HCT116 (cell line): Measurements from ENCODE around the gene MAP3K9. TPM values are rescaled to one million over a fixed set of nuclear protein-coding genes. Genes with fewer than 3 reads are reported as not detected.

ENCODE experiments used
- ATAC-seq: fragments of 200-7000 bp; cut with Tn5 transposase; 2 replicates; pipeline ENCODE4 v1.9.1; 2020; ENCODE audit warnings: mild to moderate bottlenecking, moderate library complexity
- BruUV-seq: library from RNA; stranded (reverse); fragments of 400-500 nt; replicated peaks from 2 replicates; lab custom pipeline; 2021; lab: Mats Ljungman, UMichigan
- CTCF ChIA-PET: fragments of 300-600 bp; sonication (Branson Sonifier 250); formaldehyde crosslinking; loops from one replicate; lab custom pipeline; 2021; ENCODE audit warnings: antibody characterized with exemption; lab: Charles Lee
- POLR2A ChIA-PET: fragments of 300-600, 350-600 bp; sonication (Branson Sonifier 250); formaldehyde crosslinking; loops from one replicate; lab custom pipeline; 2021; ENCODE audit warnings: antibody characterized with exemption; lab: Charles Lee
- RAD21 ChIA-PET, 2 experiments: fragments of 300-600 bp; sonication (Branson Sonifier 250); formaldehyde crosslinking; loops; one replicate each; lab custom pipeline; 2023; ENCODE audit warnings: low total read pairs in 2 of 2; ENCODE audit not compliant: uncharacterized antibody in 2 of 2, unreplicated experiment in 2 of 2, low non-redundant PET in 1 of 2; lab: Charles Lee
- DNase-seq: peaks from one replicate; pipeline ENCODE4 v3.0.0-alpha.2; 2010; ENCODE audit warnings: low read depth, low spot score
- H2AFZ ChIP-seq: fragments of 200-600 bp; shearing (Covaris generic), sonication (generic); 2 replicates; pipeline ENCODE4 v1.6.1; 2017; ENCODE audit warnings: low read depth, mixed run types, mixed read lengths, antibody characterized with exemption, low read length; ENCODE audit not compliant: poor library complexity, severe bottlenecking
- H3K27ac ChIP-seq: 2 replicates; pipeline ENCODE4 v1.5.1; 2012; ENCODE audit warnings: low read depth, low read length
- H3K27me3 ChIP-seq: fragments of 200-600 bp; sonication (generic); 2 replicates; pipeline ENCODE4 v1.6.1; 2016; ENCODE audit warnings: mixed run types, low read length, mixed read lengths; ENCODE audit not compliant: insufficient read depth
- H3K36me3 ChIP-seq, 2 experiments: fragments of 200-500 bp in 1 of 2; fragments of 200-600 bp in 1 of 2; sonication (Bioruptor generic) in 1 of 2; sonication (generic) in 1 of 2; 2 replicates each; pipeline versions ENCODE4 v1.5.1 to v1.6.1; 2014 to 2016; ENCODE audit warnings: low read length in 2 of 2, inconsistent platforms in 1 of 2, mixed read lengths in 1 of 2, mixed run types in 1 of 2; ENCODE audit not compliant: insufficient read depth in 2 of 2, control insufficient read depth in 1 of 2
- H3K4me1 ChIP-seq, 2 experiments: fragments of 200-600 bp in 1 of 2; sonication (generic) in 1 of 2; 2 replicates each; pipeline versions ENCODE4 v1.5.1 to v1.6.1; 2012 to 2017; ENCODE audit warnings: low read length in 2 of 2, inconsistent platforms in 1 of 2, mild to moderate bottlenecking in 1 of 2, mixed read lengths in 1 of 2, mixed run types in 1 of 2, moderate library complexity in 1 of 2; ENCODE audit not compliant: insufficient read depth in 2 of 2, control insufficient read depth in 1 of 2
- H3K4me2 ChIP-seq: fragments of 200-600 bp; sonication (generic); 2 replicates; pipeline ENCODE4 v1.6.1; 2017; ENCODE audit warnings: mixed run types, low read length, mixed read lengths
- H3K4me3 ChIP-seq, 2 experiments: fragments of 200-600 bp in 1 of 2; sonication (generic) in 1 of 2; replicated peaks in 1 of 2; 2 replicates each; pipeline ENCODE4 v1.5.1; 2011 to 2016; ENCODE audit warnings: low read length in 2 of 2, control low read depth in 1 of 2, low read depth in 1 of 2, mild to moderate bottlenecking in 1 of 2, mixed read lengths in 1 of 2, mixed run types in 1 of 2
- H3K79me2 ChIP-seq: fragments of 200-600 bp; sonication (generic); 2 replicates; pipeline ENCODE4 v1.6.1; 2017; ENCODE audit warnings: mild to moderate bottlenecking, mixed run types, low read length, moderate library complexity, mixed read lengths; ENCODE audit not compliant: insufficient read depth
- H3K9ac ChIP-seq: fragments of 200-600 bp; sonication (generic); 2 replicates; pipeline ENCODE4 v1.6.1; 2016; ENCODE audit warnings: low read length, mixed read lengths
- H3K9me2 ChIP-seq: fragments of 200-600 bp; sonication (generic), shearing (Covaris generic); 2 replicates; pipeline ENCODE4 v1.6.1; 2017; ENCODE audit warnings: mixed run types, mild to moderate bottlenecking, moderate library complexity; ENCODE audit not compliant: insufficient read depth
- H3K9me3 ChIP-seq, 2 experiments: fragments of 200-500 bp in 1 of 2; fragments of 200-600 bp in 1 of 2; sonication (Bioruptor generic) in 1 of 2; sonication (generic) in 1 of 2; 2 replicates each; pipeline ENCODE4 v1.6.1; 2014 to 2017; ENCODE audit warnings: low read length in 2 of 2, mixed read lengths in 2 of 2, inconsistent platforms in 1 of 2, low read depth in 1 of 2, mild to moderate bottlenecking in 1 of 2, mixed run types in 1 of 2, moderate library complexity in 1 of 2; ENCODE audit not compliant: control insufficient read depth in 1 of 2, insufficient read depth in 1 of 2
- H4K20me1 ChIP-seq: fragments of 200-600 bp; sonication (generic), shearing (Covaris generic); 2 replicates; pipeline ENCODE4 v1.6.1; 2017; ENCODE audit warnings: mixed run types, mild to moderate bottlenecking, moderate library complexity; ENCODE audit not compliant: insufficient read depth
- JUND ChIP-seq: IDR thresholded peaks from 2 replicates; pipeline ENCODE4 v1.6.1; 2012
- POLR2AphosphoS5 ChIP-seq: IDR thresholded peaks from 2 replicates; pipeline ENCODE4 v1.6.1; 2011; ENCODE audit warnings: mild to moderate bottlenecking, low read depth, low read length, moderate library complexity
- RAD21 ChIP-seq: IDR thresholded peaks from 2 replicates; pipeline ENCODE4 v1.6.1; 2012; ENCODE audit warnings: low read depth, mild to moderate bottlenecking
- REST ChIP-seq: IDR thresholded peaks from 2 replicates; pipeline ENCODE4 v1.6.1; 2012; ENCODE audit warnings: low read depth
- SIN3A ChIP-seq: IDR thresholded peaks from 2 replicates; pipeline ENCODE4 v1.6.1; 2012; ENCODE audit warnings: low read depth
- YY1 ChIP-seq: IDR thresholded peaks from 2 replicates; pipeline ENCODE4 v1.6.1; 2011; ENCODE audit warnings: low read length, low read depth, moderate library complexity, mild to moderate bottlenecking; ENCODE audit not compliant: insufficient replicate concordance; ENCODE audit errors: extremely low read depth
- ZBTB33 ChIP-seq: IDR thresholded peaks from 2 replicates; pipeline ENCODE4 v1.6.1; 2011; ENCODE audit warnings: mild to moderate bottlenecking, low read length, moderate library complexity; ENCODE audit not compliant: insufficient replicate concordance; ENCODE audit errors: extremely low read depth
- intact Hi-C: fragments of 100-400 bp; cut with micrococcal nuclease; formaldehyde crosslinking; loops from 2 replicates; pipeline ENCODE4 v1.10.0; 2022
- total RNA-seq: library from RNA; stranded (reverse); gene quantifications from one replicate; pipeline ENCODE4 v1.2.1, GENCODE V29; 2021; ENCODE audit not compliant: unreplicated experiment
- TF ChIP-seq, protein P1 (sequence below), 3 experiments: fragments of 200-600 bp in 1 of 3; sonication (generic) in 1 of 3; IDR thresholded peaks in 2 of 3; conservative IDR thresholded peaks in 1 of 3; 2 replicates each; pipeline ENCODE4 v1.5.1; 2012 to 2017; ENCODE audit warnings: low read depth in 2 of 3, low read length in 2 of 3, antibody characterized with exemption in 1 of 3, borderline replicate concordance in 1 of 3, control low read depth in 1 of 3, mild to moderate bottlenecking in 1 of 3, mixed read lengths in 1 of 3, mixed run types in 1 of 3, moderate library complexity in 1 of 3; ENCODE audit not compliant: insufficient read depth in 1 of 3
- TF ChIP-seq, protein P2 (sequence below): IDR thresholded peaks from 2 replicates; pipeline ENCODE4 v1.6.1; 2012

Gene MAP3K9
- total RNA-seq, 1 experiment from 2014 or later = 11.7 TPM

- Histone ChIP-seq H3K27ac (no peak overlapping the region), H3K4me3 (no peak overlapping the region), H3K9ac (no peak overlapping the region), H3K4me1 (no peaks in the 10 kb centered on the region), H3K9me3 (no peaks in the 10 kb centered on the region), H3K27me3 (no peaks in the 10 kb centered on the region), H2AFZ (no peak overlapping the region), H3K9me2 (no peaks in the 10 kb centered on the region), H4K20me1 (no peaks in the 10 kb centered on the region), H3K4me2 (no peak overlapping the region), H3K36me3 (peaks cover 0 to 8% of the 10 kb centered on the region in 2 experiments; a peak in 1 of 4 replicates), H3K79me2 (peaks cover 36% of the 10 kb centered on the region)
- ChIA-PET RAD21 (no interaction called here), POLR2A (no interaction called here), CTCF (no interaction called here)
- intact Hi-C loops = no loop called here
- TF ChIP-seq RAD21 (no peak), ZBTB33 (no peak), POLR2AphosphoS5 (no peak), YY1 (no peak), SIN3A (no peak), REST (no peak), JUND (no peak)
- TF ChIP-seq, protein P1, sequence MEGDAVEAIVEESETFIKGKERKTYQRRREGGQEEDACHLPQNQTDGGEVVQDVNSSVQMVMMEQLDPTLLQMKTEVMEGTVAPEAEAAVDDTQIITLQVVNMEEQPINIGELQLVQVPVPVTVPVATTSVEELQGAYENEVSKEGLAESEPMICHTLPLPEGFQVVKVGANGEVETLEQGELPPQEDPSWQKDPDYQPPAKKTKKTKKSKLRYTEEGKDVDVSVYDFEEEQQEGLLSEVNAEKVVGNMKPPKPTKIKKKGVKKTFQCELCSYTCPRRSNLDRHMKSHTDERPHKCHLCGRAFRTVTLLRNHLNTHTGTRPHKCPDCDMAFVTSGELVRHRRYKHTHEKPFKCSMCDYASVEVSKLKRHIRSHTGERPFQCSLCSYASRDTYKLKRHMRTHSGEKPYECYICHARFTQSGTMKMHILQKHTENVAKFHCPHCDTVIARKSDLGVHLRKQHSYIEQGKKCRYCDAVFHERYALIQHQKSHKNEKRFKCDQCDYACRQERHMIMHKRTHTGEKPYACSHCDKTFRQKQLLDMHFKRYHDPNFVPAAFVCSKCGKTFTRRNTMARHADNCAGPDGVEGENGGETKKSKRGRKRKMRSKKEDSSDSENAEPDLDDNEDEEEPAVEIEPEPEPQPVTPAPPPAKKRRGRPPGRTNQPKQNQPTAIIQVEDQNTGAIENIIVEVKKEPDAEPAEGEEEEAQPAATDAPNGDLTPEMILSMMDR (IDR thresholded peaks at IDR 0.05 in 2 of 3, conservative IDR thresholded peaks at IDR 0.05 in 1 of 3; ENCODE audit: borderline replicate concordance in 1 of 3, insufficient read depth in 1 of 3, low read depth in 2 of 3, low read length in 2 of 3) = no peak
- TF ChIP-seq, protein P2, sequence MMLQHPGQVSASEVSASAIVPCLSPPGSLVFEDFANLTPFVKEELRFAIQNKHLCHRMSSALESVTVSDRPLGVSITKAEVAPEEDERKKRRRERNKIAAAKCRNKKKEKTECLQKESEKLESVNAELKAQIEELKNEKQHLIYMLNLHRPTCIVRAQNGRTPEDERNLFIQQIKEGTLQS = no peak
- ATAC-seq = no peak
- DNase-seq = no peak
- BruUV-seq = no TSS peak
Observed at GRCh38 chr14:70793637-70794036, 15.7 kb downstream of the MAP3K9 start.
